Upper lobe of right lung (tissue), 1 donor: ENCODE results near the gene TRIM65. TPM values are rescaled to one million over a fixed set of nuclear protein-coding genes. Genes with fewer than 3 reads are reported as not detected.

ENCODE experiments used
- ATAC-seq: fragments of 200-7000 bp; cut with Tn5 transposase; one replicate; pipeline ENCODE4 v1.9.1; 2020; ENCODE audit warnings: mild to moderate bottlenecking, moderate library complexity
- DNase-seq: peaks from one replicate; pipeline ENCODE4 v3.0.0-alpha.2; 2020
- H3K27ac ChIP-seq: fragments of 200-600 bp; one replicate; pipeline ENCODE4 v1.8.0; 2022
- H3K27me3 ChIP-seq: fragments of 200-600 bp; one replicate; pipeline ENCODE4 v1.8.0; 2022; ENCODE audit warnings: mild to moderate bottlenecking
- H3K36me3 ChIP-seq: fragments of 200-600 bp; one replicate; pipeline ENCODE4 v1.8.0; 2022
- H3K4me1 ChIP-seq: fragments of 200-600 bp; one replicate; pipeline ENCODE4 v1.8.0; 2022
- H3K4me3 ChIP-seq: fragments of 200-600 bp; one replicate; pipeline ENCODE4 v1.8.0; 2022; ENCODE audit warnings: mild to moderate bottlenecking
- H3K9me3 ChIP-seq: fragments of 200-600 bp; one replicate; pipeline ENCODE4 v1.8.0; 2022
- CTCF ChIP-seq: fragments of 200-600 bp; IDR thresholded peaks from one replicate; pipeline ENCODE4 v1.8.0; 2022; ENCODE audit warnings: antibody characterized with exemption
- intact Hi-C: fragments of 100-400 bp; cut with DNase I; formaldehyde crosslinking; loops from one replicate; pipeline ENCODE4 v1.11.0; 2022
- total RNA-seq: library from RNA; stranded (reverse); fragmentation: NEBNext Ultra II Directional; extraction: Animal tissue kit (Norgen Biotek cat#: 25700); gene quantifications from one replicate; pipeline ENCODE4 v1.2.1, GENCODE V29; 2021
- donor health status: DM: no; HTN: yes; CAD: no; lungs with severe emphysema.

Gene TRIM65
- total RNA-seq, 1 donor from 2014 or later, result 28.7 TPM

GRCh38 chr17:75842411-75842810 is 54.3 kb downstream of the TRIM65 start:
- no peak for TF ChIP-seq CTCF
- intact Hi-C loops, result no loop called here
- Histone ChIP-seq H3K9me3 (no peaks in the 10 kb centered on the region), H3K4me1 (peaks cover 34% of the 10 kb centered on the region), H3K36me3 (peaks cover 32% of the 10 kb centered on the region), H3K27me3 (no peaks in the 10 kb centered on the region), H3K27ac (peak overlapping the region; percentile 90), H3K4me3 (peak overlapping the region; percentile 58)
- DNase-seq (no peak), ATAC-seq (no peak)

GRCh38 chr17:75840799-75841164 is 56.0 kb downstream of the TRIM65 start:
- DNase-seq (no peak), ATAC-seq (no peak)
- peaks cover 28% of the 10 kb centered on the region for H3K36me3 ChIP-seq
- no peak overlapping the region for H3K4me3 ChIP-seq
- no peaks in the 10 kb centered on the region for H3K9me3 ChIP-seq
- intact Hi-C loops, result no loop called here
- TF ChIP-seq CTCF, result no peak
- H3K27ac ChIP-seq, result no peak overlapping the region
- peaks cover 18% of the 10 kb centered on the region for H3K4me1 ChIP-seq
- H3K27me3 ChIP-seq, result no peaks in the 10 kb centered on the region

- TF ChIP-seq CTCF, result no peak
- Histone ChIP-seq H3K27ac (no peak overlapping the region), H3K9me3 (no peaks in the 10 kb centered on the region), H3K4me3 (no peak overlapping the region), H3K27me3 (no peaks in the 10 kb centered on the region), H3K4me1 (peaks cover 12% of the 10 kb centered on the region), H3K36me3 (peaks cover 34% of the 10 kb centered on the region)
- intact Hi-C loops, result no loop called here
- DNase-seq, result no peak
- no peak for ATAC-seq
These were observed 56.6 kb downstream of the TRIM65 start for GRCh38 chr17:75839942-75840798.

Other genes with a start within 250 kb of the TRIM65 start
- 43.1 TPM for gene RECQL5, start 229.8 kb downstream of the TRIM65 start, total RNA-seq
- 71.4 TPM for gene SAP30BP, start 229.6 kb downstream of the TRIM65 start, total RNA-seq
- gene ITGB4, start 175.5 kb downstream of the TRIM65 start, total RNA-seq, result 82.2 TPM
- gene GALK1, start 131.8 kb downstream of the TRIM65 start, total RNA-seq, result 31.6 TPM
- 27.1 TPM for gene UNK, start 112.1 kb downstream of the TRIM65 start, total RNA-seq
- gene UNC13D, start 52.5 kb downstream of the TRIM65 start, total RNA-seq, result 145 TPM
- 156 TPM for gene WBP2, start 41.6 kb downstream of the TRIM65 start, total RNA-seq
- 31.0 TPM for gene TRIM47, start 18.4 kb downstream of the TRIM65 start, total RNA-seq
- gene MRPL38, start 7.9 kb upstream of the TRIM65 start, total RNA-seq, result 85.5 TPM
- 11.3 TPM for gene FBF1, start 44.1 kb upstream of the TRIM65 start, total RNA-seq
- 75.2 TPM for gene ACOX1, start 82.2 kb upstream of the TRIM65 start, total RNA-seq
- gene TEN1, start 82.3 kb upstream of the TRIM65 start, total RNA-seq, result 10.9 TPM
- 9.6 TPM for gene CDK3, start 103.9 kb upstream of the TRIM65 start, total RNA-seq
- 46.8 TPM for gene EVPL, start 130.4 kb upstream of the TRIM65 start, total RNA-seq
- gene SRP68, start 175.6 kb upstream of the TRIM65 start, total RNA-seq, result 74.9 TPM
- gene GALR2, start 177.8 kb upstream of the TRIM65 start, total RNA-seq, result not detected
- not detected for gene ZACN, start 182.2 kb upstream of the TRIM65 start, total RNA-seq
- gene EXOC7, start 206.8 kb upstream of the TRIM65 start, total RNA-seq, result 121 TPM
- 2.9 TPM for gene FOXJ1, start 244.3 kb upstream of the TRIM65 start, total RNA-seq